Caco-2 (cell line): ENCODE data around the gene LSM10. TPM values are rescaled to one million over a fixed set of nuclear protein-coding genes. Genes with fewer than 3 reads are reported as not detected.

Source experiments
- BruUV-seq: library from RNA; stranded (reverse); fragments of 400-500 nt; replicated peaks from 2 replicates; lab custom pipeline; 2021; lab: Mats Ljungman, UMichigan
- CTCF ChIA-PET: fragments of 300-600 bp; sonication (Branson Sonifier 250); formaldehyde crosslinking; loops from one replicate; lab custom pipeline; 2022; ENCODE audit warnings: antibody characterized with exemption; lab: Charles Lee
- POLR2A ChIA-PET: fragments of 300-600 bp; sonication (Branson Sonifier 250); formaldehyde crosslinking; loops from one replicate; lab custom pipeline; 2022; ENCODE audit warnings: antibody characterized with exemption; lab: Charles Lee
- DNase-seq, 2 experiments: peaks; one replicate each; pipeline versions ENCODE4 v3.0.0 to v3.0.0-alpha.2; 2020 to 2022
- H3K27me3 ChIP-seq: replicated peaks from 2 replicates; pipeline ENCODE4 v1.6.0; 2011; ENCODE audit warnings: low read length; ENCODE audit not compliant: control insufficient read depth, insufficient read depth
- H3K36me3 ChIP-seq: 2 replicates; pipeline ENCODE4 v1.5.1; 2011; ENCODE audit warnings: low read length; ENCODE audit not compliant: control insufficient read depth, insufficient read depth
- H3K4me1 ChIP-seq: fragments of 250-450 bp; sonication (Bioruptor Pico); 2 replicates; pipeline ENCODE4 v1.5.1; 2020; ENCODE audit warnings: mild to moderate bottlenecking
- H3K4me3 ChIP-seq: 2 replicates; pipeline ENCODE4 v1.5.1; 2011; ENCODE audit warnings: low read depth, mild to moderate bottlenecking, control low read depth, low read length
- H3K9me3 ChIP-seq: fragments of 250-450 bp; sonication (Bioruptor Pico); 2 replicates; pipeline ENCODE4 v1.5.1; 2020; ENCODE audit warnings: mild to moderate bottlenecking, moderate library complexity
- H3K27ac Mint-ChIP-seq: one replicate; pipeline ENCODE4 v1.8.0; 2022; ENCODE audit warnings: mixed read lengths; ENCODE audit not compliant: unreplicated experiment
- H3K27me3 Mint-ChIP-seq: one replicate; pipeline ENCODE4 v1.8.0; 2022; ENCODE audit warnings: mixed read lengths; ENCODE audit not compliant: insufficient read depth, unreplicated experiment
- H3K36me3 Mint-ChIP-seq: one replicate; pipeline ENCODE4 v1.8.0; 2022; ENCODE audit warnings: mild to moderate bottlenecking, mixed read lengths; ENCODE audit not compliant: insufficient read depth, unreplicated experiment
- H3K4me1 Mint-ChIP-seq: one replicate; pipeline ENCODE4 v1.8.0; 2022; ENCODE audit warnings: low read depth, mixed read lengths; ENCODE audit not compliant: unreplicated experiment
- H3K4me3 Mint-ChIP-seq: one replicate; pipeline ENCODE4 v1.8.0; 2022; ENCODE audit warnings: mild to moderate bottlenecking, moderate library complexity, mixed read lengths; ENCODE audit not compliant: unreplicated experiment
- H3K9me3 Mint-ChIP-seq: one replicate; pipeline ENCODE4 v1.8.0; 2022; ENCODE audit warnings: mixed read lengths; ENCODE audit not compliant: unreplicated experiment
- CTCF ChIP-seq, 2 experiments: fragments of 200-600 bp in 1 of 2; IDR thresholded peaks; 1 replicate in 1 of 2; 2 replicates in 1 of 2; pipeline versions ENCODE4 v1.5.1 to v1.8.0; 2011 to 2022; ENCODE audit warnings: antibody characterized with exemption in 1 of 2, control low read depth in 1 of 2, inconsistent platforms in 1 of 2, low read depth in 1 of 2, low read length in 1 of 2, mild to moderate bottlenecking in 1 of 2, moderate library complexity in 1 of 2; ENCODE audit not compliant: insufficient read depth in 1 of 2, severe bottlenecking in 1 of 2, unreplicated experiment in 1 of 2
- intact Hi-C: fragments of 100-400 bp; cut with micrococcal nuclease; formaldehyde crosslinking; loops from one replicate; pipeline ENCODE4 v1.10.0; 2022; ENCODE audit not compliant: unreplicated experiment
- total RNA-seq: library from RNA; stranded (reverse); gene quantifications from 2 replicates; pipeline ENCODE4 v1.2.3, GENCODE V29; 2022

Gene LSM10
- total RNA-seq, 1 experiment from 2014 or later: 20.7 TPM

GRCh38 chr1:36369061-36369861 is 28.4 kb downstream of the LSM10 start:
- no TSS peak for BruUV-seq
- H3K4me3 Mint-ChIP-seq: no peak overlapping the region
- no peaks in the 10 kb centered on the region for H3K9me3 Mint-ChIP-seq
- peak; percentile 68 to 71 for TF ChIP-seq CTCF (IDR thresholded peaks at IDR 0.05; ENCODE audit: insufficient read depth in 1 of 2, low read depth in 1 of 2, low read length in 1 of 2, severe bottlenecking in 1 of 2, unreplicated experiment in 1 of 2)
- no peaks in the 10 kb centered on the region for H3K27me3 Mint-ChIP-seq
- ChIA-PET CTCF (interaction anchor here (0.6 to 1.6 kb wide), 8 partner anchors 16 to 220 kb away, joined by 3 to 5 read pairs (median 3); partner anchors contain the start of genes EVA1B and TRAPPC3), POLR2A (no interaction called here)
- Histone ChIP-seq H3K4me1 (no peaks in the 10 kb centered on the region; the same call in 1 of the 2 replicates), H3K27me3 (no peaks in the 10 kb centered on the region), H3K9me3 (no peaks in the 10 kb centered on the region), H3K4me3 (no peak overlapping the region), H3K36me3 (no peaks in the 10 kb centered on the region)
- H3K4me1 Mint-ChIP-seq: no peaks in the 10 kb centered on the region
- peak; percentile 67 to 79 for DNase-seq
- intact Hi-C loops: loop anchor here (1.0 kb wide), 1 partner anchor 51 kb away; no protein-coding TSS in a partner anchor
- H3K36me3 Mint-ChIP-seq: no peaks in the 10 kb centered on the region
- no peak overlapping the region for H3K27ac Mint-ChIP-seq

- H3K27me3 Mint-ChIP-seq: no peaks in the 10 kb centered on the region
- Histone ChIP-seq H3K9me3 (no peaks in the 10 kb centered on the region), H3K27me3 (no peaks in the 10 kb centered on the region), H3K4me3 (no peak overlapping the region), H3K4me1 (no peaks in the 10 kb centered on the region), H3K36me3 (no peaks in the 10 kb centered on the region)
- no peaks in the 10 kb centered on the region for H3K36me3 Mint-ChIP-seq
- intact Hi-C loops: no loop called here
- no peak for TF ChIP-seq CTCF (IDR thresholded peaks at IDR 0.05; ENCODE audit: insufficient read depth in 1 of 2, low read depth in 1 of 2, low read length in 1 of 2, severe bottlenecking in 1 of 2, unreplicated experiment in 1 of 2)
- ChIA-PET POLR2A (no interaction called here), CTCF (no interaction called here)
- H3K4me1 Mint-ChIP-seq: no peaks in the 10 kb centered on the region
- H3K27ac Mint-ChIP-seq: no peak overlapping the region
- no peak for DNase-seq
- no TSS peak for BruUV-seq
- H3K9me3 Mint-ChIP-seq: no peaks in the 10 kb centered on the region
- H3K4me3 Mint-ChIP-seq: no peak overlapping the region
These were observed 29.9 kb downstream of the LSM10 start for GRCh38 chr1:36367798-36368197.

GRCh38 chr1:36367066-36367465 is 30.6 kb downstream of the LSM10 start:
- POLR2A ChIA-PET: no interaction called here
- BruUV-seq: no TSS peak
- DNase-seq: no peak
- Histone ChIP-seq H3K4me3 (no peak overlapping the region), H3K27me3 (no peaks in the 10 kb centered on the region), H3K36me3 (no peaks in the 10 kb centered on the region), H3K4me1 (no peaks in the 10 kb centered on the region), H3K9me3 (no peaks in the 10 kb centered on the region)
- Mint-ChIP-seq H3K4me3 (no peak overlapping the region), H3K9me3 (no peaks in the 10 kb centered on the region), H3K36me3 (peaks cover 3% of the 10 kb centered on the region), H3K27me3 (no peaks in the 10 kb centered on the region), H3K4me1 (no peaks in the 10 kb centered on the region), H3K27ac (no peak overlapping the region)
- intact Hi-C loops: no loop called here
- TF ChIP-seq CTCF (IDR thresholded peaks at IDR 0.05; ENCODE audit: insufficient read depth in 1 of 2, low read depth in 1 of 2, low read length in 1 of 2, severe bottlenecking in 1 of 2, unreplicated experiment in 1 of 2): no peak
- CTCF ChIA-PET: no interaction called here
